Muscle layer of colon (tissue), 2 donors: ENCODE data around the gene UFC1.

Source experiments
- H3K27ac ChIP-seq: one replicate; pipeline ENCODE4 v1.7.0; 2013; ENCODE audit warnings: low read depth, mild to moderate bottlenecking, low read length, moderate library complexity
- H3K27me3 ChIP-seq, 2 donors: one replicate each; pipeline ENCODE4 v1.7.0; 2013; ENCODE audit warnings: low read length in 2 of 2, mild to moderate bottlenecking in 2 of 2; ENCODE audit not compliant: insufficient read depth in 2 of 2, control insufficient read depth in 1 of 2
- H3K36me3 ChIP-seq: one replicate; pipeline ENCODE4 v1.7.0; 2013; ENCODE audit warnings: mild to moderate bottlenecking, low read length; ENCODE audit not compliant: insufficient read depth
- H3K4me1 ChIP-seq: one replicate; pipeline ENCODE4 v1.7.0; 2013; ENCODE audit warnings: mild to moderate bottlenecking, low read length; ENCODE audit not compliant: insufficient read depth
- H3K4me3 ChIP-seq, 2 donors: one replicate each; pipeline ENCODE4 v1.7.0; 2013; ENCODE audit warnings: low read length in 2 of 2, low read depth in 1 of 2, mild to moderate bottlenecking in 1 of 2, moderate library complexity in 1 of 2
- H3K9ac ChIP-seq: one replicate; pipeline ENCODE4 v1.7.0; 2013; ENCODE audit warnings: low read length
- H3K9me3 ChIP-seq: one replicate; pipeline ENCODE4 v1.7.0; 2013; ENCODE audit warnings: mild to moderate bottlenecking, low read length
- donor health status: abdominal sarcoma.
- donor health status: Adenocarcinoma of cecum.

Gene UFC1

DNA sequence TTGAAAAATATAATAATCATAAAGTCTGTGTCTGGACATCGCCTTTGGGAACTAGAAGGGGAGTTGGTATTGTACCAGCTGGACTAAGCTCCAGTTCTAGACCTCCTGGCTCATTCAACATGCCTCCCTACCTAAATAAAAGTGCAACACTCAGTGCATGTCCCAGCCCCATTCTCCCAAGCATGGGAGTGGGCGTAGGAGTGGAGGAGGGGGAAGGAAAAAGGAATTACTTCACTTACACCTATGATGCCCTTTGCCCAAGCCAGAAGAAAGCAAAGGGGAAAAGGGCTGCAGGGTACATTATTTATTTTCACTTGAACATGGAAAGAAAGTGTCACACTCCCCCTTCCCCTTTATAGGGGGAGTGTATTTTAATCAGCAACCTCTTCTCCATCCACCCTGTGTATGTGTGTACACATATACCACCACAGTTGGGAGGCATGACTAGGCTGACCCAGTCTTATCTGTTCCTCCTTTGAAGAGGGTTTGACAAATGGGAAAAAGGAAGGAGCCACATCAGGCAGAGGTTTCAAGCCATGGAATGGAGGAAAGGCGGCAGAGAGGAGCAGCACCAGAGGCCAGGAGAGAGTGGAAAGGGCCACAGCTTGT lies 32.6 kb upstream of the UFC1 start:
- Histone ChIP-seq H3K9me3 (no peaks in the 10 kb centered on the region), H3K4me1 (peaks cover 35% of the 10 kb centered on the region), H3K9ac (no peak overlapping the region), H3K27ac (no peak overlapping the region), H3K27me3 (no peaks in the 10 kb centered on the region), H3K4me3 (no peak overlapping the region), H3K36me3 (peaks cover 47% of the 10 kb centered on the region)

DNA sequence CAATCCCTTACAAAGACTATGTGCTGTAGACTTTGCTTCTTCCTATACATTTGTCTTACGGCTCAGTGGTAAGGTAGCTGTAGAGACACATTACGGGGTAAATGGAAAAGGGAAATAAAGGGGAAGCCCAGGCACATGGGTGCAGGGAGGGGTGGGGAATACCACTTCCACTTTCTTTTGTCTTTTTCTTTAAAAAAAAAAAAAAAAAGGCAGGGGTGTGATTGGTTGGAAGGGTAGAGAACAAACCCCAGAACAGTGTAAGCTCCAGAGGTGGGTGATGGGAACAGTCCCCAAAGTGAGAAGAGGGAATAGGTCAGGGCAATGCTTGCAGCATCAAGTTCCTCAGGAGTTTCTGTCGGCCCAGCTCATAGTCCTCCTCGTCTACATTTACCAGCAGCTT lies 31.9 kb upstream of the UFC1 start:
- H3K4me3 ChIP-seq: no peak overlapping the region
- H3K9me3 ChIP-seq: no peaks in the 10 kb centered on the region
- no peaks in the 10 kb centered on the region for H3K27me3 ChIP-seq
- no peak overlapping the region for H3K9ac ChIP-seq
- H3K36me3 ChIP-seq: peaks cover 52% of the 10 kb centered on the region
- no peak overlapping the region for H3K27ac ChIP-seq
- H3K4me1 ChIP-seq: peaks cover 28% of the 10 kb centered on the region

DNA sequence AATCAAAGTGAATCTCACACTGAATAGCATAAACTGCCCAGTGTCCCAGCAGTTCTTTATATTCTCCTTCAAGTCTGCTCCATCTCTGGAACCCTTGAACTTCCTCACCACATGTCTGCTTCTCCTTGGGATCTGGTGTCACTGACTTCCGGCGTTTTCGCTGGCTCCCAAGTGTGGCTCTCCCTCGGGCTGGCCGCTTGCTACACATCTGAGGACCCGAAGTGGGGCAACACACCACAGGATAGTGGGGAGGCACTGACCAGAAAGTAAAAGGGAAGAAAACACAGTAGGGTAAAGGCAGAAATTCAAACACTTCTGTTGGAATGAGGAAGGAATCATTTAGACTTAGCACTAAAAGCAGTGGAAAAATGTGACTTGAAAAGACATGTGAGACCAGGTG lies 30.8 kb upstream of the UFC1 start:
- Histone ChIP-seq H3K27me3 (no peaks in the 10 kb centered on the region), H3K27ac (no peak overlapping the region), H3K9me3 (no peaks in the 10 kb centered on the region), H3K4me3 (no peak overlapping the region), H3K4me1 (peaks cover 27% of the 10 kb centered on the region), H3K36me3 (peaks cover 60% of the 10 kb centered on the region), H3K9ac (no peak overlapping the region)

DNA sequence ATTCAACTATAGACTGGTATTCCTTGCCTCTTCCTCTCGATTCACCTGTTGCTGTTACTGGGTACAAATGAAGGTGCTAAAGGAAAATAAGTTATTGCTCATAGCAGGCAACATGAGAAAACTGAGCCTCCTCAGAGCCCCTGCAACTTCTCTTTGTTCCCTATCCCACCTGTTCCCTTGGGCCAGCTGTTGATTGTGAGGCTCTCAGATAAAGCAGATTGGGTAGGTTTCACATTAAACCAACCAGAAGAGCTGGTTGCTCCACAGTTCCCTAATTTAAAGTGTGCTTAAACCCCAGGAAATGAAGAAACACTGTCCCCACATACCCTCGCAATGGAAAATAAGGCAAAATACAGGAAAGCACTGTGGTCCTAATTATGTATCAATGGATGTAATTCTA lies 26.1 kb upstream of the UFC1 start:
- H3K4me3 ChIP-seq: no peak overlapping the region
- no peak overlapping the region for H3K27ac ChIP-seq
- H3K27me3 ChIP-seq: no peaks in the 10 kb centered on the region
- no peaks in the 10 kb centered on the region for H3K9me3 ChIP-seq
- H3K9ac ChIP-seq: no peak overlapping the region
- H3K4me1 ChIP-seq: peaks cover 35% of the 10 kb centered on the region
- H3K36me3 ChIP-seq: peaks cover 43% of the 10 kb centered on the region

DNA sequence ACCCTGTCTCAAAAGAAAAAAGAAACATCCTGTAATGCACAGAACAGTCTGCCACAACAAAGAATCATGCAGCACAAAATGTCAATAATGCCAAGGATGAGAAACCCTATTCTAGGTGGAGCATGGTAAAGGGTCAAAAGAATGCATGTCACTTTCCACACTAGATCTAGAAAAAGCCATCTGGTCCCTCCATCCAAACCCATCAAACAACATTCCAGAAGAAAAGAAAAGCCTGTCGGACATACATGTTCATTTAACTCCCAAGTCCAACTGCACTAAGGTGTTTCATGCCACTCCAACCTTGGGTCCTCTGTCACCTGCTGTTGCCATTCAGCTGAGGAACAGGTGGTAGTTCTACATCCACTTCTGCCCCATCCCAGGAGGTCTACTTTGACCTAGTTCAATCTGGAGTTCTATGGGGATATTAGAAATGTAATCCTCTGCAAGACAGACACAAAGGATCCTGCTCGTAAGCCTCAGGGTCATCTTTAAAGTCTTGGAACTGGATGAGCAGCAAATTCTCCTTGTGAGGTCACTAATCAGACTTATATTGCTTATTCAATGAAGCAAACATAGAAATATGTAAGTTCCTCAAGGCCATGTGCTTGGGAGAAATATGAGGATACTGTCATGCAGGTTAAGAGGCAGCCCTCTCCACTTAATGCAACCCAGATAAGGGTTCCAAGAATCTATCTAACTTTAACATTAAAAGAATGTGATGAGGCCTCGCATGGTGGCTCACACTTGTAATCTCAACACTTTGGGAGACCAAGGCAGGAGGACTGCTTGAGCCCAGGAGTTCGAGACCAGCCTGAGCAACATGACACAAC lies 25.0 kb upstream of the UFC1 start:
- no peak overlapping the region for H3K9ac ChIP-seq
- H3K27me3 ChIP-seq: no peaks in the 10 kb centered on the region
- no peak overlapping the region for H3K4me3 ChIP-seq
- H3K36me3 ChIP-seq: peaks cover 32% of the 10 kb centered on the region
- no peak overlapping the region for H3K27ac ChIP-seq
- H3K9me3 ChIP-seq: no peaks in the 10 kb centered on the region
- H3K4me1 ChIP-seq: peaks cover 42% of the 10 kb centered on the region

DNA sequence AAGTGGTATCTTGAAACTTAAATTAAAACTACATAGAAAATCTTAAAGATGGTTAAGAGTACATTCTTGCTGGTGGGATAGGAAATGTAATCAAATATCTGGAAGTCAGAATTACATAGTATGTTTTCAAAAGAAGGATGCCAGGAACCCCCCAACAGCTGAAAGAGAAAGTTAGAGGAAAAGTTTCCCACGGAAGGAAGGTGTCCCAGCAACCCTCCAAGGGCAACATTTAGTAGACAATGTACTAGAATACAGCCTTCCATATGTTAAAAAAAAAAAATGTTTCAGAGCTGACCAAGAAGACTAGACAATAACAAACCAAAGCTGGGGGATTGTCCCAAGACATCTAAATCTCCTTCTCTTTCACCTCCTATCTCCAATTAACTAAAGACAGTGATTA lies 23.5 kb upstream of the UFC1 start:
- Histone ChIP-seq H3K4me3 (no peak overlapping the region), H3K9me3 (no peaks in the 10 kb centered on the region), H3K9ac (no peak overlapping the region), H3K36me3 (peaks cover 24% of the 10 kb centered on the region), H3K4me1 (peaks cover 45% of the 10 kb centered on the region), H3K27me3 (no peaks in the 10 kb centered on the region), H3K27ac (no peak overlapping the region)

DNA sequence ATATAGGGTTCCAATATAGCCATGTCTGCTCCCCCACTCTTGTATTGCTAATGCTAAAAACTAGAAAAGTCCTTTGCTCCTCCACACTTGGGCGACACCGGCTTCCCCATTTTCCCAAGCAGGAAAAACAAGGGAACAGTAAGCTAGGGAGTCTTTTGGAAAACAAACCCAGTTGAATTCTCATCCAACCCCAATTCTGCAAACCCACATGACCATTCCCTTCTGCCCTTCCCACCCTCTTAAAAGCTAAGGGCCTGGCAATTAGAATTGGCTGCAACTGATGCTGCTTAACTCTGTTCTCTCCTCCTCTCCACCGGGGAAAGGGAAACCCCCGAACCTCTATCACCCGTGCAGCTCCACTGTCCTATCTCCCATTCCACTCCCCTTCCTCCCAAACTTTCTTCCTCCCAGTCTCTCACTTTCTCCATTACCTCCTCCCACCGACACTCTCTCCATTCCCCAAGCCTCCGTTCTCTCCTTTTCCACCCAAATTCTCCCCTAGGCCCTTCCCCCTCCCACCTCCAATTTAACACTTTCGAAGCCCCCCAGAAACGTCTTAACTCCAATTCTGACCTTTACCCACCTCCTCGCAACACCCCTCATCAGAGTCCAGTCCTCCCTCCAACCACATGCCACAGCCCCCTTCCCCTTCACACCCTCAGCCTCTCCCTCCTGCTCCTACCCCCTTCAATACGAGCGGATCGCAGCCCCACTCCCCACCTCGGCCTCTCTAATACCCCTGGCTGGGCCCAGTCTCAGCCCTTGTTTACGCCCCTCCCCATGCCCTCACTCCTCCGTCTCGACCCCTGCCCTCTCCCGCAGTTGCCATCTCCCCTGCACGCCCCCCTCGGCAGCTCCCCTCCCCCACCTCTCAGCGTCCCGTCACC lies 22.0 kb upstream of the UFC1 start:
- Histone ChIP-seq H3K27ac (peak overlapping the region; percentile 96), H3K4me3 (peak overlapping the region; percentile 81 to 98), H3K9ac (peak overlapping the region; percentile 85), H3K27me3 (no peaks in the 10 kb centered on the region), H3K36me3 (peaks cover 20% of the 10 kb centered on the region), H3K9me3 (no peaks in the 10 kb centered on the region), H3K4me1 (peaks cover 45% of the 10 kb centered on the region)

DNA sequence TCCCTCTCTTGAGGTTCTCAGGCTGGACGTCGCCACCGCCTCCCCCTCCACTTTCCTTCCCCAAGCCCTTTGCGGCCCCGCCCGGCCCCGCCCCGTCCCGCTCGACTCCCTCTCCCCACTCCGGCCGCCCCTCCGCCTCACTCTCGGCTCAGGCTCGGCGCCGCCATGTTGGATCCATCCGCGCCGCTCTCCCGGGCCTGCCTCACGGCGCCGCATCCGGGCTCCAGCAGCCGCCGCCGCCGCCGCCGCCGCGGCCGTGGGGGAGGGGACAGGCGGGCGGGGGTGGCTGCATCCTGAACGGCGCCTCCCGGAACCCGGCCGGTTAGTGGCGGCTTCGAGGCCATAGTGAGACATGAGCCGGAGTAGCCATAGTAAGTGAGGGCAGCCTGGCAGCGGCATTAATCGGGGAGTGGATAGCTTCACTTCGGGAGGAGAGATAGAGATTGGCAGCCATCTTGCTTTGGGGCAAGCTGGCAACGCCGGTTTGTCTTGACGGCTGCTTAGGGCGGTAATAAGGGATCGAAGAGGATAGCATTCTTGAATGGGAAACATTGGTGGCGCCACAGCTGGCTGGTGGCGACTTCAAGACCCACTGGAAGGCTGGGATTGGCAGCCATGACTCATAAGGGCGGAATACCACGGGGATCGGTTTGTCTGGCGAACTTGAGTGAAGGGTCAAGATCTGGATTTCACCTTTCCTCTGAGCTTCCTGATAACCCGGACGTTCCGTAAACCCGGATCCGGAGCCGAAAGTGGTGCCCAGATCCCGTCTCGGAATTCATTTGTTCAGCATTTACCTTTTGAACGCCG lies 21.2 kb upstream of the UFC1 start, which contains the start of gene DEDD:
Gene DEDD (minus strand): TSS at position 258 of the 810 bp plus-strand sequence. CDS start 8,205 bp downstream, outside the sequence.
- peaks cover 44% of the 10 kb centered on the region for H3K4me1 ChIP-seq

DNA sequence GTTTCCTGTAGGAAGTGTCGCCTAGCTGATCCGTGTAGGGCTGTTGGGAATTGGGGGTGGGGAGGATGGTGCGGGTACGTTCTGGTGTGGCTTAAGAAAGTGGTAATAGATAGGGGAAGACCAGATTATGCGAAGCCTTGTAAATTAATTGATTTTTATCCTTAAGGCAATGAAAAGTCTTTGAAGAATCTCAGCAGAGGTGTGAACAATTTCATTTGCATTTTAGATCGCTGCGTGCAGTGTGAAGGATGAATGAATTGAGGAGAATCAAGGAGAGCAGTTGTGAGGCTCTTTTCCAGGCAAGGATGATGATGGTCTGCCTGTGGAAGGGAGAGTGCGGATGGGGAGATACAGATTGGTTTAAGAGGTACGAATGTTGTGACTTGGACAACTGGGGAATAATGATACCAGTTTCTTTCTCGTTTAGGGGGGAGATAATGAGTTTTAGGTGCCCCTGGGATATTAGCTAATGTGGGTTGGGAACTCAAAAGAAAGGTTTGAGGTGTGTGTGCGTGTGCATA lies 20.5 kb upstream of the UFC1 start:
- peak overlapping the region; percentile 81 to 98 for H3K4me3 ChIP-seq
- H3K9ac ChIP-seq: peak overlapping the region; percentile 97
- no peaks in the 10 kb centered on the region for H3K27me3 ChIP-seq
- H3K36me3 ChIP-seq: peaks cover 8% of the 10 kb centered on the region
- H3K9me3 ChIP-seq: no peaks in the 10 kb centered on the region
- H3K4me1 ChIP-seq: peaks cover 38% of the 10 kb centered on the region
- H3K27ac ChIP-seq: peak overlapping the region; percentile 96

More for the DNA sequence above, 21.2 kb upstream of the UFC1 start, which contains the start of gene DEDD:
- Histone ChIP-seq H3K9ac (peak within 1 kb of the TSS; percentile 97), H3K36me3 (peaks cover 15% of the 10 kb centered on the region), H3K27ac (peak within 1 kb of the TSS; percentile 96), H3K27me3 (no peaks in the 10 kb centered on the region), H3K9me3 (no peaks in the 10 kb centered on the region), H3K4me3 (peak within 1 kb of the TSS; percentile 81 to 98)

DNA sequence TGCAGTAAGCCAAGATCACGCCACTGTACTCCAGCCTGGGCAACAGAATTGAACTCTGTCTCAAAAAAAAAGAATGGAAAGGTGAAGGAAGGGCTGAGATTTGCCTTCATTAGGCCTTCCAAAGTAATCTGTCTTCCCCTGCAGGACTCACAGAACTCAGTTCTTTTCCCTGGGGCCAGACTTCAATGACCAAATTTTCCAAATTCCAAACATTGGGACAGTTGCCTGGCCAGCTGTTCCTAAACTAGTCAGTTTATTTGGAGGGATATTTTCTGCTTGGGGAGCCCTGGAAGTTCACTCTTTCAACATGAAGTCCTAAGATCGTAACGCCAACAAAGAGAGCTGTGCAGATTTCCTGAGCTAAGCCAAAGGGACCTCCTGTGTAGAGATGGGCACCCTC lies 15.9 kb upstream of the UFC1 start:
- no peak overlapping the region for H3K9ac ChIP-seq
- no peak overlapping the region for H3K4me3 ChIP-seq
- no peaks in the 10 kb centered on the region for H3K9me3 ChIP-seq
- H3K27ac ChIP-seq: no peak overlapping the region
- H3K36me3 ChIP-seq: no peaks in the 10 kb centered on the region
- no peaks in the 10 kb centered on the region for H3K27me3 ChIP-seq
- H3K4me1 ChIP-seq: peaks cover 10% of the 10 kb centered on the region
